K562 (cell line): ENCODE measurements around the gene ST6GALNAC1. TPM values are rescaled to one million over a fixed set of nuclear protein-coding genes. Genes with fewer than 3 reads are reported as not detected.
A peak's percentile ranks its signal among the peaks of the same experiment; 100 is the strongest.

Source experiments
- ADNP ChIP-seq: fragments of 200-800 bp; sonication (Bioruptor generic); IDR thresholded peaks from 2 replicates; pipeline ENCODE4 v1.6.1; 2016; ENCODE audit warnings: missing genetic modification characterization, missing compliant biosample characterization
- CCNT2 ChIP-seq: IDR thresholded peaks from 2 replicates; pipeline ENCODE4 v1.6.1; 2011; ENCODE audit warnings: borderline replicate concordance, low read depth, mild to moderate bottlenecking, moderate library complexity, mixed read lengths, low read length; ENCODE audit not compliant: insufficient read length; ENCODE audit errors: extremely low read depth
- CEBPG ChIP-seq, 3 experiments: fragments of 200-800 bp in 1 of 3; sonication (Bioruptor generic) in 1 of 3; sonication (generic) in 1 of 3; formaldehyde crosslinking in 1 of 3; IDR thresholded peaks in 2 of 3; conservative IDR thresholded peaks in 1 of 3; 2 replicates each; pipeline versions ENCODE4 v1.6.1 to v1.8.0; 2016 to 2022; ENCODE audit warnings: missing compliant biosample characterization in 2 of 3, missing genetic modification characterization in 2 of 3, mild to moderate bottlenecking in 1 of 3, missing genetic modification reagents in 1 of 3
- CHD2 ChIP-seq: IDR thresholded peaks from 2 replicates; pipeline ENCODE4 v1.6.1; 2011; ENCODE audit warnings: low read depth, low read length
- DPF2 ChIP-seq: fragments of 450-650 bp; IDR thresholded peaks from 2 replicates; pipeline ENCODE4 v1.6.1; 2016
- ERF ChIP-seq: fragments of 450-650 bp; formaldehyde crosslinking; IDR thresholded peaks from 2 replicates; pipeline ENCODE4 v1.4.0; 2020; ENCODE audit warnings: mild to moderate bottlenecking, mixed read lengths
- KDM1A ChIP-seq, 2 experiments: fragments of 450-650 bp; IDR thresholded peaks; 2 replicates each; pipeline ENCODE4 v1.6.1; 2016; ENCODE audit warnings: mild to moderate bottlenecking in 2 of 2
- MAFG ChIP-seq: fragments of 450-650 bp; conservative IDR thresholded peaks from 2 replicates; pipeline ENCODE4 v1.6.1; 2016; ENCODE audit warnings: missing genetic modification characterization, missing compliant biosample characterization
- NFATC3 ChIP-seq: fragments of 450-650 bp; IDR thresholded peaks from 2 replicates; pipeline ENCODE4 v1.6.1; 2017; ENCODE audit warnings: mild to moderate bottlenecking
- NFXL1 ChIP-seq: fragments of 450-650 bp; formaldehyde crosslinking; IDR thresholded peaks from 2 replicates; pipeline ENCODE4 v1.4.0; 2021; ENCODE audit warnings: mild to moderate bottlenecking
- RFX5 ChIP-seq: IDR thresholded peaks from 2 replicates; pipeline ENCODE4 v1.6.1; 2011; ENCODE audit warnings: low read depth, mild to moderate bottlenecking, improper control_type of control experiment, low read length
- SMARCE1 ChIP-seq: fragments of 450-650 bp; IDR thresholded peaks from 2 replicates; pipeline ENCODE4 v1.7.1; 2016; ENCODE audit warnings: mild to moderate bottlenecking
- SRSF3 ChIP-seq: fragments of 200-400 bp; formaldehyde crosslinking; IDR thresholded peaks from 2 replicates; pipeline ENCODE4 v1.6.1; 2016; ENCODE audit warnings: mild to moderate bottlenecking, low read length, moderate library complexity; ENCODE audit not compliant: insufficient read depth
- ZNF316 ChIP-seq: fragments of 450-650 bp; IDR thresholded peaks from 2 replicates; pipeline ENCODE4 v1.6.1; 2016
- polyA plus RNA-seq, 8 experiments: library from polyadenylated mRNA; depleted of rRNA in 4 of 8; stranded (reverse) in 5 of 8; unstranded in 3 of 8; fragments of >200 nt; fragmentation: Nextera tagmentation in 2 of 8; fragmentation: Illumina TruSeq in 1 of 8; extraction: Ambion mirVana in 2 of 8; extraction: Trizol in 1 of 8; gene quantifications; 2 replicates each; pipeline versions ENCODE4 v1.2.1 to v1.2.3, GENCODE V29; 2011 to 2014; ENCODE audit warnings: inconsistent platforms in 1 of 8, missing spikeins in 1 of 8
- total RNA-seq, 7 experiments: library from RNA; depleted of rRNA in 6 of 7; stranded (reverse); fragments of >200 nt in 6 of 7; fragmentation: Illumina TruSeq in 2 of 7; extraction: Trizol in 2 of 7; gene quantifications; 2 replicates each; pipeline versions ENCODE4 v1.2.1 to v1.2.3, GENCODE V29; 2011 to 2021; ENCODE audit warnings: low replicate concordance in 1 of 7
- TF ChIP-seq, protein P1 (sequence below): fragments of 450-650 bp; IDR thresholded peaks from 2 replicates; pipeline ENCODE4 v1.6.1; 2016; ENCODE audit warnings: low read depth
- TF ChIP-seq, protein P2 (sequence below), 2 experiments: fragments of 250-450 bp in 1 of 2; fragments of 450-650 bp in 1 of 2; sonication (Bioruptor Pico) in 1 of 2; IDR thresholded peaks; 2 replicates each; pipeline versions ENCODE4 v1.6.1 to v1.8.0; 2016 to 2021; ENCODE audit warnings: mild to moderate bottlenecking in 2 of 2, moderate library complexity in 2 of 2, missing compliant biosample characterization in 1 of 2, missing genetic modification characterization in 1 of 2
- TF ChIP-seq, protein P3 (sequence below): sonication (generic); formaldehyde crosslinking; IDR thresholded peaks from 2 replicates; pipeline ENCODE4 v1.8.0; 2023; ENCODE audit warnings: mild to moderate bottlenecking, missing genetic modification reagents

ST6GALNAC1 gene
- total and polyA plus RNA-seq, 9 of the 15 experiments (the other 6 are each of a cell fraction or from before 2014, with no cell fraction given) = 20.6 to 68.4 (median 50.5) TPM

DNA sequence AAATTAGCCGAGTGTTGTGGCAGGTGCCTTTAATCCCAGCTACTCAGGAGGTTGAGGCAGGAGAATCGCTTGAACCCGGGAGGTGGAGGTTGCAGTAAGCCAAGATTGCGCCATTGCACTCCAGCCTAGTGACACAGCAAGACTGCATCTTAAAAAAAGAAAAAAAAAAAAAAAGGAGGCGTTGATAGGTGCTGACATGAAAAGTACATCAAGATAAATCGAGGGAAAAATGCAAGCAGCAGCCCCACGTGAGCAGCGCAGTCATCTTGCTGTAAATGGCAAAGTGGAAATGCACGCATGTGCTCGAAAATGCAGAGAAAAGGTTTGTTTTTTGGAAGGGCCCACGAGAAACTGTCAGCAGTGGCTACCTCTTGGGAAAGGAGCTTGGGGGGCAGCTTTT, 46.3 kb upstream of the ST6GALNAC1 start (continued):
- TF ChIP-seq, protein P1, sequence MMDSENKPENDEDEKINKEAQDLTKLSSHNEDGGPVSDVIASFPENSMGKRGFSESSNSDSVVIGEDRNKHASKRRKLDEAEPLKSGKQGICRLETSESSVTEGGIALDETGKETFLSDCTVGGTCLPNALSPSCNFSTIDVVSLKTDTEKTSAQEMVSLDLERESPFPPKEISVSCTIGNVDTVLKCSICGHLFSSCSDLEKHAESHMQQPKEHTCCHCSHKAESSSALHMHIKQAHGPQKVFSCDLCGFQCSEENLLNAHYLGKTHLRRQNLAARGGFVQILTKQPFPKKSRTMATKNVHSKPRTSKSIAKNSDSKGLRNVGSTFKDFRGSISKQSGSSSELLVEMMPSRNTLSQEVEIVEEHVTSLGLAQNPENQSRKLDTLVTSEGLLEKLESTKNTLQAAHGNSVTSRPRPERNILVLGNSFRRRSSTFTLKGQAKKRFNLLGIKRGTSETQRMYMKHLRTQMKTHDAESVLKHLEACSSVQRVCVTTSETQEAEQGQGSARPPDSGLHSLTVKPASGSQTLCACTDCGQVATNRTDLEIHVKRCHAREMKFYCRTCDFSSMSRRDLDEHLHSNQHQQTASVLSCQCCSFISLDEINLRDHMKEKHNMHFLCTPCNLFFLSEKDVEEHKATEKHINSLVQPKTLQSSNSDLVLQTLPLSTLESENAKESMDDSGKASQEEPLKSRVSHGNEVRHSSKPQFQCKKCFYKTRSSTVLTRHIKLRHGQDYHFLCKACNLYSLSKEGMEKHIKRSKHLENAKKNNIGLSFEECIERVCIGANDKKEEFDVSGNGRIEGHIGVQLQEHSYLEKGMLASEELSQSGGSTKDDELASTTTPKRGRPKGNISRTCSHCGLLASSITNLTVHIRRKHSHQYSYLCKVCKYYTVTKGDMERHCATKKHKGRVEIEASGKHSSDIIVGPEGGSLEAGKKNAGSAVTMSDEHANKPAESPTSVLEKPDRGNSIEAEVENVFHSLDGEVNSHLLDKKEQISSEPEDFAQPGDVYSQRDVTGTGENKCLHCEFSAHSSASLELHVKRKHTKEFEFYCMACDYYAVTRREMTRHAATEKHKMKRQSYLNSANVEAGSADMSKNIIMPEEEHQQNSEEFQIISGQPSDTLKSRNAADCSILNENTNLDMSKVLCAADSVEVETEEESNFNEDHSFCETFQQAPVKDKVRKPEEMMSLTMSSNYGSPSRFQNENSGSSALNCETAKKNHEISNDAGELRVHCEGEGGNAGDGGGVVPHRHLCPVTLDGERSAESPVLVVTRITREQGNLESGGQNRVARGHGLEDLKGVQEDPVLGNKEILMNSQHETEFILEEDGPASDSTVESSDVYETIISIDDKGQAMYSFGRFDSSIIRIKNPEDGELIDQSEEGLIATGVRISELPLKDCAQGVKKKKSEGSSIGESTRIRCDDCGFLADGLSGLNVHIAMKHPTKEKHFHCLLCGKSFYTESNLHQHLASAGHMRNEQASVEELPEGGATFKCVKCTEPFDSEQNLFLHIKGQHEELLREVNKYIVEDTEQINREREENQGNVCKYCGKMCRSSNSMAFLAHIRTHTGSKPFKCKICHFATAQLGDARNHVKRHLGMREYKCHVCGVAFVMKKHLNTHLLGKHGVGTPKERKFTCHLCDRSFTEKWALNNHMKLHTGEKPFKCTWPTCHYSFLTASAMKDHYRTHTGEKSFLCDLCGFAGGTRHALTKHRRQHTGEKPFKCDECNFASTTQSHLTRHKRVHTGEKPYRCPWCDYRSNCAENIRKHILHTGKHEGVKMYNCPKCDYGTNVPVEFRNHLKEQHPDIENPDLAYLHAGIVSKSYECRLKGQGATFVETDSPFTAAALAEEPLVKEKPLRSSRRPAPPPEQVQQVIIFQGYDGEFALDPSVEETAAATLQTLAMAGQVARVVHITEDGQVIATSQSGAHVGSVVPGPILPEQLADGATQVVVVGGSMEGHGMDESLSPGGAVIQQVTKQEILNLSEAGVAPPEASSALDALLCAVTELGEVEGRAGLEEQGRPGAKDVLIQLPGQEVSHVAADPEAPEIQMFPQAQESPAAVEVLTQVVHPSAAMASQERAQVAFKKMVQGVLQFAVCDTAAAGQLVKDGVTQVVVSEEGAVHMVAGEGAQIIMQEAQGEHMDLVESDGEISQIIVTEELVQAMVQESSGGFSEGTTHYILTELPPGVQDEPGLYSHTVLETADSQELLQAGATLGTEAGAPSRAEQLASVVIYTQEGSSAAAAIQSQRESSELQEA = no peak
- TF ChIP-seq MAFG (tag) = peak; percentile 80
- no peak for TF ChIP-seq CCNT2
- TF ChIP-seq CEBPG (CRISPR knock-in tag; IDR thresholded peaks at IDR 0.05) = peak; percentile 69
- peak; percentile 50 to 88 for TF ChIP-seq CEBPG (tag; conservative IDR thresholded peaks at IDR 0.05 in 1 of 2, IDR thresholded peaks at IDR 0.05 in 1 of 2)
- 0 out of 2 replicates have a peak, but pooled peaks have one; percentile 18 for TF ChIP-seq SMARCE1
- TF ChIP-seq, protein P2, sequence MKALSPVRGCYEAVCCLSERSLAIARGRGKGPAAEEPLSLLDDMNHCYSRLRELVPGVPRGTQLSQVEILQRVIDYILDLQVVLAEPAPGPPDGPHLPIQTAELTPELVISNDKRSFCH (CRISPR knock-in tag; IDR thresholded peaks at IDR 0.05) = no peak
- TF ChIP-seq, protein P2 (tag; IDR thresholded peaks at IDR 0.05) = no peak
- TF ChIP-seq DPF2 = peak; percentile 72
- no peak for TF ChIP-seq SRSF3
- no peak for TF ChIP-seq CHD2
- TF ChIP-seq ZNF316 = peak; percentile 57; the same call in 1 of the 2 replicates
- TF ChIP-seq RFX5 = no peak
- TF ChIP-seq, protein P3, sequence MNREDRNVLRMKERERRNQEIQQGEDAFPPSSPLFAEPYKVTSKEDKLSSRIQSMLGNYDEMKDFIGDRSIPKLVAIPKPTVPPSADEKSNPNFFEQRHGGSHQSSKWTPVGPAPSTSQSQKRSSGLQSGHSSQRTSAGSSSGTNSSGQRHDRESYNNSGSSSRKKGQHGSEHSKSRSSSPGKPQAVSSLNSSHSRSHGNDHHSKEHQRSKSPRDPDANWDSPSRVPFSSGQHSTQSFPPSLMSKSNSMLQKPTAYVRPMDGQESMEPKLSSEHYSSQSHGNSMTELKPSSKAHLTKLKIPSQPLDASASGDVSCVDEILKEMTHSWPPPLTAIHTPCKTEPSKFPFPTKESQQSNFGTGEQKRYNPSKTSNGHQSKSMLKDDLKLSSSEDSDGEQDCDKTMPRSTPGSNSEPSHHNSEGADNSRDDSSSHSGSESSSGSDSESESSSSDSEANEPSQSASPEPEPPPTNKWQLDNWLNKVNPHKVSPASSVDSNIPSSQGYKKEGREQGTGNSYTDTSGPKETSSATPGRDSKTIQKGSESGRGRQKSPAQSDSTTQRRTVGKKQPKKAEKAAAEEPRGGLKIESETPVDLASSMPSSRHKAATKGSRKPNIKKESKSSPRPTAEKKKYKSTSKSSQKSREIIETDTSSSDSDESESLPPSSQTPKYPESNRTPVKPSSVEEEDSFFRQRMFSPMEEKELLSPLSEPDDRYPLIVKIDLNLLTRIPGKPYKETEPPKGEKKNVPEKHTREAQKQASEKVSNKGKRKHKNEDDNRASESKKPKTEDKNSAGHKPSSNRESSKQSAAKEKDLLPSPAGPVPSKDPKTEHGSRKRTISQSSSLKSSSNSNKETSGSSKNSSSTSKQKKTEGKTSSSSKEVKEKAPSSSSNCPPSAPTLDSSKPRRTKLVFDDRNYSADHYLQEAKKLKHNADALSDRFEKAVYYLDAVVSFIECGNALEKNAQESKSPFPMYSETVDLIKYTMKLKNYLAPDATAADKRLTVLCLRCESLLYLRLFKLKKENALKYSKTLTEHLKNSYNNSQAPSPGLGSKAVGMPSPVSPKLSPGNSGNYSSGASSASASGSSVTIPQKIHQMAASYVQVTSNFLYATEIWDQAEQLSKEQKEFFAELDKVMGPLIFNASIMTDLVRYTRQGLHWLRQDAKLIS (CRISPR knock-in tag) = no peak
- no peak for TF ChIP-seq NFXL1
- TF ChIP-seq ADNP (tag) = no peak
- no peak for TF ChIP-seq KDM1A (IDR thresholded peaks at IDR 0.05)
- TF ChIP-seq ERF = no peak
- no peak for TF ChIP-seq NFATC3
